SK-N-SH treated with all-trans-retinoic acid at 6 μM for 48 hours (cell line): ENCODE measurements around the gene DCBLD1.

Experiments used
- ATAC-seq: fragments of 200-7000 bp; cut with Tn5 transposase; 3 replicates; pipeline ENCODE4 v1.9.1; 2020; ENCODE audit warnings: mild to moderate bottlenecking, moderate library complexity
- ARNTL ChIP-seq: fragments of 450-650 bp; formaldehyde crosslinking; IDR thresholded peaks from 2 replicates; pipeline ENCODE4 v1.5.0; 2020; ENCODE audit warnings: low read depth, mild to moderate bottlenecking, moderate library complexity, borderline replicate concordance
- BACH2 ChIP-seq: fragments of 250-450 bp; sonication (Bioruptor Pico); IDR thresholded peaks from 2 replicates; pipeline ENCODE4 v1.9.0; 2021; ENCODE audit warnings: mild to moderate bottlenecking, borderline replicate concordance
- CSDC2 ChIP-seq: fragments of 250-450 bp; sonication (Bioruptor Pico); IDR thresholded peaks from 2 replicates; pipeline ENCODE4 v1.5.0; 2020; ENCODE audit warnings: mild to moderate bottlenecking, moderate library complexity
- ESRRG ChIP-seq: fragments of 250-450 bp; sonication (Bioruptor Pico); IDR thresholded peaks from 2 replicates; pipeline ENCODE4 v1.6.1; 2021; ENCODE audit warnings: mild to moderate bottlenecking
- GLIS3 ChIP-seq: fragments of 250-450 bp; sonication (Bioruptor Pico); IDR thresholded peaks from 2 replicates; pipeline ENCODE4 v1.5.0; 2020; ENCODE audit warnings: mild to moderate bottlenecking, moderate library complexity
- ISL1 ChIP-seq: fragments of 250-450 bp; sonication (Bioruptor Pico); IDR thresholded peaks from 2 replicates; pipeline ENCODE4 v2.1.2; 2022; ENCODE audit warnings: mild to moderate bottlenecking, moderate library complexity
- OSR1 ChIP-seq: fragments of 250-450 bp; sonication (Bioruptor Pico); IDR thresholded peaks from 2 replicates; pipeline ENCODE4 v1.8.0; 2022; ENCODE audit warnings: moderate library complexity, mild to moderate bottlenecking, inconsistent platforms
- PPARA ChIP-seq: fragments of 250-450 bp; sonication (Bioruptor Pico); IDR thresholded peaks from 2 replicates; pipeline ENCODE4 v1.5.0; 2020; ENCODE audit warnings: mild to moderate bottlenecking, borderline replicate concordance
- RARB ChIP-seq: fragments of 250-450 bp; sonication (Bioruptor Pico); IDR thresholded peaks from 2 replicates; pipeline ENCODE4 v1.8.0; 2021; ENCODE audit warnings: mild to moderate bottlenecking, moderate library complexity
- SNAI2 ChIP-seq: fragments of 250-450 bp; sonication (Bioruptor Pico); IDR thresholded peaks from 2 replicates; pipeline ENCODE4 v1.5.0; 2020; ENCODE audit warnings: mild to moderate bottlenecking, moderate library complexity
- TCF4 ChIP-seq: fragments of 250-450 bp; sonication (Bioruptor Pico); IDR thresholded peaks from 2 replicates; pipeline ENCODE4 v1.8.0; 2021; ENCODE audit warnings: mild to moderate bottlenecking, moderate library complexity, borderline replicate concordance
- TOX ChIP-seq: fragments of 250-450 bp; sonication (Bioruptor Pico); IDR thresholded peaks from 2 replicates; pipeline ENCODE4 v1.8.0; 2021; ENCODE audit warnings: mild to moderate bottlenecking, moderate library complexity, borderline replicate concordance
- ZC3H10 ChIP-seq: fragments of 250-450 bp; sonication (Bioruptor Pico); IDR thresholded peaks from 2 replicates; pipeline ENCODE4 v1.5.1; 2021; ENCODE audit warnings: mild to moderate bottlenecking, moderate library complexity
- ZFP3 ChIP-seq: fragments of 250-450 bp; sonication (Bioruptor Pico); IDR thresholded peaks from 2 replicates; pipeline ENCODE4 v1.5.0; 2020; ENCODE audit warnings: mild to moderate bottlenecking, moderate library complexity
- ZFP30 ChIP-seq: fragments of 450-650 bp; formaldehyde crosslinking; IDR thresholded peaks from 2 replicates; pipeline ENCODE4 v1.5.0; 2022; ENCODE audit warnings: mild to moderate bottlenecking, moderate library complexity
- ZNF565 ChIP-seq: fragments of 450-650 bp; formaldehyde crosslinking; conservative IDR thresholded peaks from 2 replicates; pipeline ENCODE4 v1.5.0; 2020; ENCODE audit warnings: low read depth, mild to moderate bottlenecking, moderate library complexity
- ZNF70 ChIP-seq: fragments of 450-650 bp; formaldehyde crosslinking; IDR thresholded peaks from 2 replicates; pipeline ENCODE4 v1.5.0; 2020; ENCODE audit warnings: mild to moderate bottlenecking, moderate library complexity
- ZNF8 ChIP-seq: fragments of 450-650 bp; formaldehyde crosslinking; IDR thresholded peaks from 2 replicates; pipeline ENCODE4 v1.5.0; 2020; ENCODE audit warnings: mild to moderate bottlenecking, moderate library complexity
- TF ChIP-seq, protein P1 (sequence below): fragments of 250-450 bp; sonication (Bioruptor Pico); IDR thresholded peaks from 2 replicates; pipeline ENCODE4 v1.8.0; 2021; ENCODE audit warnings: low read depth, mild to moderate bottlenecking, moderate library complexity, borderline replicate concordance
- TF ChIP-seq, protein P2 (sequence below): fragments of 250-450 bp; sonication (Bioruptor Pico); IDR thresholded peaks from 2 replicates; pipeline ENCODE4 v1.5.1; 2020; ENCODE audit warnings: low read depth, mild to moderate bottlenecking, moderate library complexity
- TF ChIP-seq, protein P3 (sequence below): fragments of 250-450 bp; sonication (Bioruptor Pico); IDR thresholded peaks from 2 replicates; pipeline ENCODE4 v1.5.0; 2020; ENCODE audit warnings: mild to moderate bottlenecking, moderate library complexity
- TF ChIP-seq, protein P4 (sequence below): fragments of 250-450 bp; sonication (Bioruptor Pico); IDR thresholded peaks from 2 replicates; pipeline ENCODE4 v1.5.1; 2021; ENCODE audit warnings: mild to moderate bottlenecking, moderate library complexity

DCBLD1 gene

DNA sequence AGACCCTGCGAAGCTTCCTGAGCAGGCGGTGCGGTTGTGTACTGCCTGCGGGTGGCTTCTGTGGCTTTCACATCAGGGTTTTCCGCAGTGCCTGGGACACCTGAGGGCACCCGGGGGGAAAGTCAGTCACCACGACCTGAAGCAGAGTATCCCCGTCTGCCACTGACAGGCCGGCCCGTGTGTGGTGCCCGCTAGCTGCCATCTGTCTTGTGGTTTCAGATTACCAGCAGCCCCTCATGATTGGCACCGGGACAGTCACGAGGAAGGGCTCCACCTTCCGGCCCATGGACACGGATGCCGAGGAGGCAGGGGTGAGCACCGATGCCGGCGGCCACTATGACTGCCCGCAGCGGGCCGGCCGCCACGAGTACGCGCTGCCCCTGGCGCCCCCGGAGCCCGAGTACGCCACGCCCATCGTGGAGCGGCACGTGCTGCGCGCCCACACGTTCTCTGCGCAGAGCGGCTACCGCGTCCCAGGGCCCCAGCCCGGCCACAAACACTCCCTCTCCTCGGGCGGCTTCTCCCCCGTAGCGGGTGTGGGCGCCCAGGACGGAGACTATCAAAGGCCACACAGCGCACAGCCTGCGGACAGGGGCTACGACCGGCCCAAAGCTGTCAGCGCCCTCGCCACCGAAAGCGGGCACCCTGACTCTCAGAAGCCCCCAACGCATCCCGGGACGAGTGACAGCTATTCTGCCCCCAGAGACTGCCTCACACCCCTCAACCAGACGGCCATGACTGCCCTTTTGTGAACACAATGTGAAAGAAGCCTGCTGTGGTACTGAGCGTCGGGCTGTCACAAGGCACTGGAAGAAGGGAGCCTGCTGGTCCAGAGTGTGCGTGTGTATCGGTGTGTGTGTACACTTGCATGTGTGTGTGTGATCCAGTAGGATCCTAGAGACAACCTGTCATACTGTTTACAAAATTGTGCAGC, 65.5 kb downstream of the DCBLD1 start:
- peak; percentile 51 for ATAC-seq
- TF ChIP-seq GLIS3 (CRISPR knock-in tag) (no peak), OSR1 (no peak), CSDC2 (CRISPR knock-in tag) (no peak), ARNTL (no peak), TOX (CRISPR knock-in tag) (no peak), ZC3H10 (CRISPR knock-in tag) (no peak), BACH2 (CRISPR knock-in tag) (no peak), ZNF565 (CRISPR knock-in tag) (no peak), ZFP30 (no peak), ISL1 (no peak), ESRRG (CRISPR knock-in tag) (no peak), TCF4 (no peak), SNAI2 (no peak), RARB (CRISPR knock-in tag) (no peak), ZNF70 (CRISPR knock-in tag) (no peak), ZNF8 (CRISPR knock-in tag) (no peak)
- TF ChIP-seq, protein P1, sequence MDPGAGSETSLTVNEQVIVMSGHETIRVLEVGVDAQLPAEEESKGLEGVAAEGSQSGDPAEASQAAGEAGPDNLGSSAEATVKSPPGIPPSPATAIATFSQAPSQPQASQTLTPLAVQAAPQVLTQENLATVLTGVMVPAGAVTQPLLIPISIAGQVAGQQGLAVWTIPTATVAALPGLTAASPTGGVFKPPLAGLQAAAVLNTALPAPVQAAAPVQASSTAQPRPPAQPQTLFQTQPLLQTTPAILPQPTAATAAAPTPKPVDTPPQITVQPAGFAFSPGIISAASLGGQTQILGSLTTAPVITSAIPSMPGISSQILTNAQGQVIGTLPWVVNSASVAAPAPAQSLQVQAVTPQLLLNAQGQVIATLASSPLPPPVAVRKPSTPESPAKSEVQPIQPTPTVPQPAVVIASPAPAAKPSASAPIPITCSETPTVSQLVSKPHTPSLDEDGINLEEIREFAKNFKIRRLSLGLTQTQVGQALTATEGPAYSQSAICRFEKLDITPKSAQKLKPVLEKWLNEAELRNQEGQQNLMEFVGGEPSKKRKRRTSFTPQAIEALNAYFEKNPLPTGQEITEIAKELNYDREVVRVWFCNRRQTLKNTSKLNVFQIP (CRISPR knock-in tag) = no peak
- TF ChIP-seq, protein P2, sequence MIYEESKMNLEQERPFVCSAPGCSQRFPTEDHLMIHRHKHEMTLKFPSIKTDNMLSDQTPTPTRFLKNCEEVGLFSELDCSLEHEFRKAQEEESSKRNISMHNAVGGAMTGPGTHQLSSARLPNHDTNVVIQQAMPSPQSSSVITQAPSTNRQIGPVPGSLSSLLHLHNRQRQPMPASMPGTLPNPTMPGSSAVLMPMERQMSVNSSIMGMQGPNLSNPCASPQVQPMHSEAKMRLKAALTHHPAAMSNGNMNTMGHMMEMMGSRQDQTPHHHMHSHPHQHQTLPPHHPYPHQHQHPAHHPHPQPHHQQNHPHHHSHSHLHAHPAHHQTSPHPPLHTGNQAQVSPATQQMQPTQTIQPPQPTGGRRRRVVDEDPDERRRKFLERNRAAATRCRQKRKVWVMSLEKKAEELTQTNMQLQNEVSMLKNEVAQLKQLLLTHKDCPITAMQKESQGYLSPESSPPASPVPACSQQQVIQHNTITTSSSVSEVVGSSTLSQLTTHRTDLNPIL = no peak
- TF ChIP-seq, protein P3, sequence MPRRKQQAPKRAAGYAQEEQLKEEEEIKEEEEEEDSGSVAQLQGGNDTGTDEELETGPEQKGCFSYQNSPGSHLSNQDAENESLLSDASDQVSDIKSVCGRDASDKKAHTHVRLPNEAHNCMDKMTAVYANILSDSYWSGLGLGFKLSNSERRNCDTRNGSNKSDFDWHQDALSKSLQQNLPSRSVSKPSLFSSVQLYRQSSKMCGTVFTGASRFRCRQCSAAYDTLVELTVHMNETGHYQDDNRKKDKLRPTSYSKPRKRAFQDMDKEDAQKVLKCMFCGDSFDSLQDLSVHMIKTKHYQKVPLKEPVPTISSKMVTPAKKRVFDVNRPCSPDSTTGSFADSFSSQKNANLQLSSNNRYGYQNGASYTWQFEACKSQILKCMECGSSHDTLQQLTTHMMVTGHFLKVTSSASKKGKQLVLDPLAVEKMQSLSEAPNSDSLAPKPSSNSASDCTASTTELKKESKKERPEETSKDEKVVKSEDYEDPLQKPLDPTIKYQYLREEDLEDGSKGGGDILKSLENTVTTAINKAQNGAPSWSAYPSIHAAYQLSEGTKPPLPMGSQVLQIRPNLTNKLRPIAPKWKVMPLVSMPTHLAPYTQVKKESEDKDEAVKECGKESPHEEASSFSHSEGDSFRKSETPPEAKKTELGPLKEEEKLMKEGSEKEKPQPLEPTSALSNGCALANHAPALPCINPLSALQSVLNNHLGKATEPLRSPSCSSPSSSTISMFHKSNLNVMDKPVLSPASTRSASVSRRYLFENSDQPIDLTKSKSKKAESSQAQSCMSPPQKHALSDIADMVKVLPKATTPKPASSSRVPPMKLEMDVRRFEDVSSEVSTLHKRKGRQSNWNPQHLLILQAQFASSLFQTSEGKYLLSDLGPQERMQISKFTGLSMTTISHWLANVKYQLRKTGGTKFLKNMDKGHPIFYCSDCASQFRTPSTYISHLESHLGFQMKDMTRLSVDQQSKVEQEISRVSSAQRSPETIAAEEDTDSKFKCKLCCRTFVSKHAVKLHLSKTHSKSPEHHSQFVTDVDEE = no peak

- ATAC-seq = peak; percentile 43
Observed at GRCh38 chr6:117548797-117549301, 66.4 kb downstream of the DCBLD1 start.

DNA sequence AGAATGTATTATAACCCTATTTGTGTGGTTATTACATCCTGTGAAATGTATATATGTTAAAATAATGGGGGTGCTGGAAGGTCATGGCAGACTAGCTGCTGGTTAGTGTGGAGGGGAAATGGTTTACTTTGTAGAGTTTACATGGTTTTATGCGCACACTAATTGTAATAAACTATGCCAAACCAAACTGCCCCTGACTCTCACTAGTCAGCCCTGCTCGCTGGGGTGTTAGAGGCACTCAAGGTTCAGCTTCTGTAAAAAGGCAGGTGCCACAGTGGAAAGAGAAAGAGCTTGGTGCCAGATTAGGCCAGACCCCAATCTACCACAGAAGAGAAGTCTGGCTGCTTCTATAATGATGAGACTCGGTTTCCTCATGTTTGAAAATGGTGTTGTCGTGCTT, 67.1 kb downstream of the DCBLD1 start:
- no peak for ATAC-seq
- TF ChIP-seq, protein P4, sequence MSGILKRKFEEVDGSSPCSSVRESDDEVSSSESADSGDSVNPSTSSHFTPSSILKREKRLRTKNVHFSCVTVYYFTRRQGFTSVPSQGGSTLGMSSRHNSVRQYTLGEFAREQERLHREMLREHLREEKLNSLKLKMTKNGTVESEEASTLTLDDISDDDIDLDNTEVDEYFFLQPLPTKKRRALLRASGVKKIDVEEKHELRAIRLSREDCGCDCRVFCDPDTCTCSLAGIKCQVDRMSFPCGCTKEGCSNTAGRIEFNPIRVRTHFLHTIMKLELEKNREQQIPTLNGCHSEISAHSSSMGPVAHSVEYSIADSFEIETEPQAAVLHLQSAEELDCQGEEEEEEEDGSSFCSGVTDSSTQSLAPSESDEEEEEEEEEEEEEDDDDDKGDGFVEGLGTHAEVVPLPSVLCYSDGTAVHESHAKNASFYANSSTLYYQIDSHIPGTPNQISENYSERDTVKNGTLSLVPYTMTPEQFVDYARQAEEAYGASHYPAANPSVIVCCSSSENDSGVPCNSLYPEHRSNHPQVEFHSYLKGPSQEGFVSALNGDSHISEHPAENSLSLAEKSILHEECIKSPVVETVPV (CRISPR knock-in tag) = no peak
- no peak for TF ChIP-seq ISL1
- no peak for TF ChIP-seq ZNF8 (CRISPR knock-in tag)
- no peak for TF ChIP-seq CSDC2 (CRISPR knock-in tag)
- TF ChIP-seq TOX (CRISPR knock-in tag) = no peak
- no peak for TF ChIP-seq ESRRG (CRISPR knock-in tag)
- TF ChIP-seq, protein P1 (CRISPR knock-in tag) = no peak
- TF ChIP-seq, protein P2 = no peak
- no peak for TF ChIP-seq ZFP3 (CRISPR knock-in tag)
- no peak for TF ChIP-seq ZNF70 (CRISPR knock-in tag)
- no peak for TF ChIP-seq BACH2 (CRISPR knock-in tag)
- TF ChIP-seq PPARA = no peak
- TF ChIP-seq TCF4 = no peak
- TF ChIP-seq OSR1 = no peak

More at GRCh38 chr6:117548797-117549301, 66.4 kb downstream of the DCBLD1 start:
- TF ChIP-seq OSR1 (no peak), PPARA (no peak), ZNF565 (CRISPR knock-in tag) (no peak), ARNTL (no peak)
- TF ChIP-seq, protein P1 (CRISPR knock-in tag) = no peak
